OCI-LY1 (cell line): ENCODE data around the gene FIZ1.

Experiments
- CTCF ChIP-seq: fragments of 200-600 bp; sonication (generic), shearing (Covaris generic); IDR thresholded peaks from 2 replicates; pipeline ENCODE4 v1.5.1; 2017; ENCODE audit warnings: mild to moderate bottlenecking, antibody characterized with exemption, low read length, moderate library complexity, mixed read lengths
- EZH2 ChIP-seq: fragments of 200-600 bp; sonication (generic), shearing (Covaris generic); IDR thresholded peaks from 2 replicates; pipeline ENCODE4 v1.8.0; 2017; ENCODE audit warnings: borderline replicate concordance, mixed run types, mild to moderate bottlenecking, antibody characterized with exemption, low read length, moderate library complexity, mixed read lengths

DNA sequence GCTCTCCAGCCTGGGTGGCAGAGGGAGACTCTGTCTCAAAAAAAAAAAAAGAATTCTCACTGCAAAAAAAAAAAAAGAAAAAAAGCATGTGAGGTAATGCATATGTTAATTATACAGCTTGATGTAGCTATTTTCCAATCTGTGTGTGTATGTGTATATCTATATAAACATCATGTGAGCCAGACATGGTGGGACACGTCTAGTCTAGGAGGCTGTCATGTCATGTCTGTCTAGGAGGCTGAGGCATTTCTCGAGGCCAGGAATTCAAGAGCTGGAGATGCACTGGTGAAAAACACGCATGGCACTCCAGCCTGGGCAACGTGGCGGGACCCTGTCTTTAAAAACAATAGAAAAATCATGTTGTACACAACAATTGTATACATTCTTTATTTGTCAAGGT is 47.1 kb downstream of the FIZ1 start:
- no peak for TF ChIP-seq CTCF
- no peak for TF ChIP-seq EZH2
